COLO668 (cell line): Measurements from ENCODE around the gene ERVFRD-1.

Experiments
- DNase-seq: peaks from one replicate; lab custom pipeline; 2025; ENCODE audit not compliant: unreplicated experiment; lab: John Stamatoyannopoulos, UW

ERVFRD-1 gene

DNA sequence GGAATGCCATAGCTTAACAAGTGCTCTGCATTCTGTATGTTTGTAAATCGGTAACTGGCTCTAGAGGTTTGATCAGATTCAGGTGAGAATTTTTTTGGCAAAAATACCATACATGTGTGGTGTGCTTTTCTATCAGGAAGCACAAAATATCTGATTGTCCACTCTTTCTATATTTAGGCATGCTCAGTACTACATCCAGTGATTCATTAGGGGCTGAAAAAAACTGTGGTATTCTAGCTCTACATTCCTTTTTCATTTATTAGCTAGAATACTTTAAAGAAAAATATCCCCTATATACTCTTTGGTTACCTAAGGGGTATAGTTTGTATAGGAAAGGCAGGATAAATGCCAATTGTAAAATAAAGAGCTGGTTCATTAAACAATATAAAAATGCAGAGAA lies 56.8 kb downstream of the ERVFRD-1 start:
- DNase-seq: no peak

DNA sequence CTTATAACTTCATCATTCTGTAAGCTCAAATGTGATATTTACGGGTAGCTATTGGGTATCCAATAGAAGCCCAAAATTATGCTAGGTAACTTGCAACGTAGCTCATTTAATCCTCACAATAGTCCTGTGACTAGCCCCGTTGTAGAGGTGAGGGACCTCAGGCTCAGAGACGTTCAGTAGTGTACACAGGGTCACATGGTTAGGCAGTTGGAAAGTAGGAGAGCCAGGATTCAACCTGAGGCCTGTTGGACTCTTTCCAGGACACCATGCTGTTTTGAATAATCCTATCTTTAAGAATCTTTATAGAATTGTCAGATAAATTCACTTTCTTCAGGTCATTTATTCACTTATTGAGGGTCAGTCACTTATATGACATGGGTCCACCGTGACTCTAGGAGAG lies 58.2 kb downstream of the ERVFRD-1 start:
- DNase-seq: no peak
